Activated B cell treated with CpG ODN at 0.5 μM for 24 hours (primary cell): ENCODE data around the gene PCDHGA1. TPM values are rescaled to one million over a fixed set of nuclear protein-coding genes. Genes with fewer than 3 reads are reported as not detected.

Source experiments
- ATAC-seq: fragments of 200-7000 bp; cut with Tn5 transposase; one replicate; pipeline ENCODE4 v1.10.0; 2021; ENCODE audit warnings: low read depth, mild to moderate bottlenecking, moderate library complexity
- CTCF ChIA-PET: fragments of 350-600 bp; sonication (Branson Sonifier 250); formaldehyde crosslinking; loops from one replicate; lab custom pipeline; 2021; ENCODE audit warnings: antibody characterized with exemption; lab: Charles Lee
- POLR2A ChIA-PET: fragments of 350-600 bp; sonication (Branson Sonifier 250); formaldehyde crosslinking; loops from one replicate; lab custom pipeline; 2021; ENCODE audit warnings: antibody characterized with exemption; lab: Charles Lee
- DNase-seq: peaks from one replicate; pipeline ENCODE4 v3.0.0; 2022
- H3K27ac Mint-ChIP-seq: one replicate; pipeline ENCODE4 v1.8.0; 2020; ENCODE audit warnings: mixed read lengths
- H3K27me3 Mint-ChIP-seq: one replicate; pipeline ENCODE4 v1.8.0; 2021; ENCODE audit warnings: mixed read lengths
- H3K36me3 Mint-ChIP-seq: one replicate; pipeline ENCODE4 v1.8.0; 2021; ENCODE audit warnings: low read depth, mixed read lengths
- H3K4me1 Mint-ChIP-seq: one replicate; pipeline ENCODE4 v1.8.0; 2021; ENCODE audit warnings: mixed read lengths
- H3K4me3 Mint-ChIP-seq: one replicate; pipeline ENCODE4 v1.8.0; 2020; ENCODE audit warnings: mild to moderate bottlenecking, mixed read lengths
- H3K9me3 Mint-ChIP-seq: one replicate; pipeline ENCODE4 v1.8.0; 2020; ENCODE audit warnings: mixed read lengths
- intact Hi-C: fragments of 100-400 bp; cut with micrococcal nuclease; formaldehyde crosslinking; loops from one replicate; pipeline ENCODE4 v1.15.1; 2024
- total RNA-seq: library from RNA; stranded (reverse); gene quantifications from 2 replicates; pipeline ENCODE4 v1.2.3, GENCODE V29; 2022
- TF ChIP-seq, protein P1 (sequence below): fragments of 200-600 bp; IDR thresholded peaks from one replicate; pipeline ENCODE4 v1.8.0; 2022; ENCODE audit warnings: antibody characterized with exemption, mild to moderate bottlenecking

The PCDHGA1 gene
- total RNA-seq, 1 donor from 2014 or later: 0.29 TPM

- DNase-seq (no peak), ATAC-seq (no peak)
- CTCF ChIA-PET: interaction anchor here (1.0 to 1.5 kb wide), 3 partner anchors 13 to 89 kb away, joined by 3 to 6 read pairs (median 4); partner anchors contain the start of genes PCDHGA11 and PCDHGA12
- H3K9me3 Mint-ChIP-seq: no peaks in the 10 kb centered on the region
- TF ChIP-seq, protein P1, sequence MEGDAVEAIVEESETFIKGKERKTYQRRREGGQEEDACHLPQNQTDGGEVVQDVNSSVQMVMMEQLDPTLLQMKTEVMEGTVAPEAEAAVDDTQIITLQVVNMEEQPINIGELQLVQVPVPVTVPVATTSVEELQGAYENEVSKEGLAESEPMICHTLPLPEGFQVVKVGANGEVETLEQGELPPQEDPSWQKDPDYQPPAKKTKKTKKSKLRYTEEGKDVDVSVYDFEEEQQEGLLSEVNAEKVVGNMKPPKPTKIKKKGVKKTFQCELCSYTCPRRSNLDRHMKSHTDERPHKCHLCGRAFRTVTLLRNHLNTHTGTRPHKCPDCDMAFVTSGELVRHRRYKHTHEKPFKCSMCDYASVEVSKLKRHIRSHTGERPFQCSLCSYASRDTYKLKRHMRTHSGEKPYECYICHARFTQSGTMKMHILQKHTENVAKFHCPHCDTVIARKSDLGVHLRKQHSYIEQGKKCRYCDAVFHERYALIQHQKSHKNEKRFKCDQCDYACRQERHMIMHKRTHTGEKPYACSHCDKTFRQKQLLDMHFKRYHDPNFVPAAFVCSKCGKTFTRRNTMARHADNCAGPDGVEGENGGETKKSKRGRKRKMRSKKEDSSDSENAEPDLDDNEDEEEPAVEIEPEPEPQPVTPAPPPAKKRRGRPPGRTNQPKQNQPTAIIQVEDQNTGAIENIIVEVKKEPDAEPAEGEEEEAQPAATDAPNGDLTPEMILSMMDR: no peak
- peak overlapping the region; percentile 56 for H3K27ac Mint-ChIP-seq
- POLR2A ChIA-PET: interaction anchor here (0.7 to 5.3 kb wide), 2 partner anchors 46 to 190 kb away, joined by 6 to 24 read pairs; partner anchors contain the start of gene TAF7
- peaks cover 84% of the 10 kb centered on the region for H3K4me1 Mint-ChIP-seq
- H3K36me3 Mint-ChIP-seq: peaks cover 11% of the 10 kb centered on the region
- no peaks in the 10 kb centered on the region for H3K27me3 Mint-ChIP-seq
- H3K4me3 Mint-ChIP-seq: peak overlapping the region; percentile 32
- intact Hi-C loops: loop anchor here (2.0 to 5.0 kb wide), 2 partner anchors 33 to 107 kb away; partner anchors contain the start of gene DIAPH1
Measured at GRCh38 chr5:141510160-141510559, 179.8 kb downstream of the PCDHGA1 start.

DNA sequence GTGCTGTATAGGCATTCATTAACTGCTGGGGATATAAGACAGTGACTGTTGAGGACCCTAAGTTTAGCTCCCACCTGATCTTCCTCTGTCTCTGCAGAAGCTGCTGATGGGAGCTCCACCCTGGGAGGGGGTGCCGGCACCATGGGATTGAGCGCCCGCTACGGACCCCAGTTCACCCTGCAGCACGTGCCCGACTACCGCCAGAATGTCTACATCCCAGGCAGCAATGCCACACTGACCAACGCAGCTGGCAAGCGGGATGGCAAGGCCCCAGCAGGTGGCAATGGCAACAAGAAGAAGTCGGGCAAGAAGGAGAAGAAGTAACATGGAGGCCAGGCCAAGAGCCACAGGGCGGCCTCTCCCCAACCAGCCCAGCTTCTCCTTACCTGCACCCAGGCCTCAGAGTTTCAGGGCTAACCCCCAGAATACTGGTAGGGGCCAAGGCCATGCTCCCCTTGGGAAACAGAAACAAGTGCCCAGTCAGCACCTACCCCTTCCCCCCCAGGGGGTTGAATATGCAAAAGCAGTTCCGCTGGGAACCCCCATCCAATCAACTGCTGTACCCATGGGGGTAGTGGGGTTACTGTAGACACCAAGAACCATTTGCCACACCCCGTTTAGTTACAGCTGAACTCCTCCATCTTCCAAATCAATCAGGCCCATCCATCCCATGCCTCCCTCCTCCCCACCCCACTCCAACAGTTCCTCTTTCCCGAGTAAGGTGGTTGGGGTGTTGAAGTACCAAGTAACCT is 180.7 kb downstream of the PCDHGA1 start:
- H3K4me1 Mint-ChIP-seq: peaks cover 89% of the 10 kb centered on the region

GRCh38 chr5:141511771-141512325 is 181.5 kb downstream of the PCDHGA1 start:
- ChIA-PET POLR2A (interaction anchor here (0.9 to 5.3 kb wide), 3 partner anchors 11 to 191 kb away, joined by 3 to 24 read pairs (median 9); partner anchors contain the start of gene TAF7), CTCF (interaction anchor here (0.8 to 5.2 kb wide), 11 partner anchors 10 to 91 kb away, joined by 3 to 44 read pairs (median 7); partner anchors contain the start of genes PCDHGA11 and PCDHGA12)
- Mint-ChIP-seq H3K4me1 (peaks cover 90% of the 10 kb centered on the region), H3K27ac (peak overlapping the region; percentile 62), H3K36me3 (peaks cover 28% of the 10 kb centered on the region), H3K4me3 (peak overlapping the region; percentile 32), H3K27me3 (no peaks in the 10 kb centered on the region), H3K9me3 (no peaks in the 10 kb centered on the region)
- DNase-seq (no peak), ATAC-seq (no peak)
- TF ChIP-seq, protein P1: no peak
- intact Hi-C loops: loop anchor here (1.0 to 5.0 kb wide), 5 partner anchors 20 to 192 kb away; partner anchors contain the start of genes DIAPH1, PCDHGA12 and TAF7

More for the DNA sequence above, 180.7 kb downstream of the PCDHGA1 start:
- H3K36me3 Mint-ChIP-seq: peaks cover 19% of the 10 kb centered on the region
- peak overlapping the region; percentile 62 for H3K27ac Mint-ChIP-seq
- TF ChIP-seq, protein P1: no peak
- ChIA-PET CTCF (interaction anchor here (1.0 to 5.2 kb wide), 6 partner anchors 9 to 90 kb away, joined by 3 to 44 read pairs (median 6); partner anchors contain the start of genes PCDHGA11 and PCDHGA12), POLR2A (interaction anchor here (0.8 to 5.3 kb wide), 3 partner anchors 20 to 191 kb away, joined by 3 to 24 read pairs (median 4); partner anchors contain the start of genes PCDHGA12 and TAF7)
- peak; percentile 73 for ATAC-seq
- H3K27me3 Mint-ChIP-seq: no peaks in the 10 kb centered on the region
- H3K9me3 Mint-ChIP-seq: no peaks in the 10 kb centered on the region
- DNase-seq: peak; percentile 52
- intact Hi-C loops: loop anchor here (1.0 to 5.0 kb wide), 3 partner anchors 34 to 191 kb away; partner anchors contain the start of genes DIAPH1 and TAF7
- peak overlapping the region; percentile 32 for H3K4me3 Mint-ChIP-seq

GRCh38 chr5:141512390-141512910 is 182.1 kb downstream of the PCDHGA1 start:
- DNase-seq (peak; percentile 66), ATAC-seq (no peak)
- POLR2A ChIA-PET: interaction anchor here (0.6 to 5.3 kb wide), 4 partner anchors 11 to 192 kb away, joined by 3 to 24 read pairs (median 6); partner anchors contain the start of gene TAF7
- Mint-ChIP-seq H3K36me3 (peaks cover 33% of the 10 kb centered on the region), H3K9me3 (no peaks in the 10 kb centered on the region), H3K4me3 (peak overlapping the region; percentile 85), H3K27ac (peak overlapping the region; percentile 20), H3K27me3 (no peaks in the 10 kb centered on the region), H3K4me1 (peaks cover 84% of the 10 kb centered on the region)
- TF ChIP-seq, protein P1: peak; percentile 37
- CTCF ChIA-PET: interaction anchor here (0.8 to 5.2 kb wide), 18 partner anchors 9 to 91 kb away, joined by 3 to 44 read pairs (median 4); partner anchors contain the start of genes PCDHGA11 and PCDHGA12
- intact Hi-C loops: loop anchor here (1.0 to 5.0 kb wide), 3 partner anchors 20 to 105 kb away; partner anchors contain the start of genes DIAPH1 and PCDHGA12
